Adipose tissue (tissue), 3 donors: ENCODE results near the gene CLOCK. TPM values are rescaled to one million over a fixed set of nuclear protein-coding genes. Genes with fewer than 3 reads are reported as not detected.

Source experiments
- polyA plus RNA-seq, 3 donors: library from polyadenylated mRNA; stranded (reverse); fragments of 200-250 nt; gene quantifications; one replicate each; pipeline ENCODE4 v1.2.3, GENCODE V29; 2013
- donor health status: healthy with polysubstance abuse.
- donor health status: Bipolar disorder and iron deficiency.
- donor health status: healthy.

Gene CLOCK
- polyA plus RNA-seq, 3 donors: 2.9 to 10.1 (median 8.2) TPM

Other genes starting within 250 kb of the CLOCK start
- gene SRD5A3, start 200.7 kb downstream of the CLOCK start, polyA plus RNA-seq: 10 to 100 TPM in 1 of 3 donors, 1 to 10 TPM in 2; 6.9 to 11.2 (median 7.4) TPM
- gene TMEM165, start 151.0 kb downstream of the CLOCK start, polyA plus RNA-seq: 10 to 100 TPM; 26.4 to 92.9 (median 61.5) TPM
- gene PDCL2, start 45.3 kb upstream of the CLOCK start, polyA plus RNA-seq: not detected
- under 1 TPM in 1 of 3 donors, not detected in 2; 0.36 TPM for gene NMU, start 89.4 kb upstream of the CLOCK start, polyA plus RNA-seq